Measurements from ENCODE around the gene SREBF2.

GRCh38 chr22:41952713-41953112, 119.8 kb downstream of the SREBF2 start:
- no peak for TF ChIP-seq POLR2AphosphoS5 (IDR thresholded peaks at IDR 0.05; ENCODE audit: borderline replicate concordance, low read depth, low read length)
- TF ChIP-seq EZH2 (IDR thresholded peaks at IDR 0.05) = no peak

Measured in SK-N-MC (cell line).